SK-N-SH treated with all-trans-retinoic acid at 6 μM for 48 hours (cell line): Measurements from ENCODE around the gene PIGX.

Experiments used
- ATAC-seq: fragments of 200-7000 bp; cut with Tn5 transposase; 3 replicates; pipeline ENCODE4 v1.9.1; 2020; ENCODE audit warnings: mild to moderate bottlenecking, moderate library complexity
- ARNTL ChIP-seq: fragments of 450-650 bp; formaldehyde crosslinking; IDR thresholded peaks from 2 replicates; pipeline ENCODE4 v1.5.0; 2020; ENCODE audit warnings: low read depth, mild to moderate bottlenecking, moderate library complexity, borderline replicate concordance
- BACH2 ChIP-seq: fragments of 250-450 bp; sonication (Bioruptor Pico); IDR thresholded peaks from 2 replicates; pipeline ENCODE4 v1.9.0; 2021; ENCODE audit warnings: mild to moderate bottlenecking, borderline replicate concordance
- CREB5 ChIP-seq: fragments of 250-450 bp; sonication (Bioruptor Pico); IDR thresholded peaks from 2 replicates; pipeline ENCODE4 v1.5.1; 2020; ENCODE audit warnings: low read depth, mild to moderate bottlenecking, moderate library complexity
- CSDC2 ChIP-seq: fragments of 250-450 bp; sonication (Bioruptor Pico); IDR thresholded peaks from 2 replicates; pipeline ENCODE4 v1.5.0; 2020; ENCODE audit warnings: mild to moderate bottlenecking, moderate library complexity
- CSRNP3 ChIP-seq: fragments of 250-450 bp; sonication (Bioruptor Pico); IDR thresholded peaks from 2 replicates; pipeline ENCODE4 v1.5.1; 2021; ENCODE audit warnings: mild to moderate bottlenecking, moderate library complexity
- ESRRG ChIP-seq: fragments of 250-450 bp; sonication (Bioruptor Pico); IDR thresholded peaks from 2 replicates; pipeline ENCODE4 v1.6.1; 2021; ENCODE audit warnings: mild to moderate bottlenecking
- GLIS3 ChIP-seq: fragments of 250-450 bp; sonication (Bioruptor Pico); IDR thresholded peaks from 2 replicates; pipeline ENCODE4 v1.5.0; 2020; ENCODE audit warnings: mild to moderate bottlenecking, moderate library complexity
- ISL1 ChIP-seq: fragments of 250-450 bp; sonication (Bioruptor Pico); IDR thresholded peaks from 2 replicates; pipeline ENCODE4 v2.1.2; 2022; ENCODE audit warnings: mild to moderate bottlenecking, moderate library complexity
- OSR1 ChIP-seq: fragments of 250-450 bp; sonication (Bioruptor Pico); IDR thresholded peaks from 2 replicates; pipeline ENCODE4 v1.8.0; 2022; ENCODE audit warnings: moderate library complexity, mild to moderate bottlenecking, inconsistent platforms
- POU6F1 ChIP-seq: fragments of 250-450 bp; sonication (Bioruptor Pico); IDR thresholded peaks from 2 replicates; pipeline ENCODE4 v1.8.0; 2021; ENCODE audit warnings: low read depth, mild to moderate bottlenecking, moderate library complexity, borderline replicate concordance
- PPARA ChIP-seq: fragments of 250-450 bp; sonication (Bioruptor Pico); IDR thresholded peaks from 2 replicates; pipeline ENCODE4 v1.5.0; 2020; ENCODE audit warnings: mild to moderate bottlenecking, borderline replicate concordance
- RARB ChIP-seq: fragments of 250-450 bp; sonication (Bioruptor Pico); IDR thresholded peaks from 2 replicates; pipeline ENCODE4 v1.8.0; 2021; ENCODE audit warnings: mild to moderate bottlenecking, moderate library complexity
- SNAI2 ChIP-seq: fragments of 250-450 bp; sonication (Bioruptor Pico); IDR thresholded peaks from 2 replicates; pipeline ENCODE4 v1.5.0; 2020; ENCODE audit warnings: mild to moderate bottlenecking, moderate library complexity
- TSHZ2 ChIP-seq: fragments of 250-450 bp; sonication (Bioruptor Pico); IDR thresholded peaks from 2 replicates; pipeline ENCODE4 v1.5.0; 2020; ENCODE audit warnings: mild to moderate bottlenecking, moderate library complexity
- ZC3H10 ChIP-seq: fragments of 250-450 bp; sonication (Bioruptor Pico); IDR thresholded peaks from 2 replicates; pipeline ENCODE4 v1.5.1; 2021; ENCODE audit warnings: mild to moderate bottlenecking, moderate library complexity
- ZFP30 ChIP-seq: fragments of 450-650 bp; formaldehyde crosslinking; IDR thresholded peaks from 2 replicates; pipeline ENCODE4 v1.5.0; 2022; ENCODE audit warnings: mild to moderate bottlenecking, moderate library complexity
- ZNF70 ChIP-seq: fragments of 450-650 bp; formaldehyde crosslinking; IDR thresholded peaks from 2 replicates; pipeline ENCODE4 v1.5.0; 2020; ENCODE audit warnings: mild to moderate bottlenecking, moderate library complexity
- ZNF8 ChIP-seq: fragments of 450-650 bp; formaldehyde crosslinking; IDR thresholded peaks from 2 replicates; pipeline ENCODE4 v1.5.0; 2020; ENCODE audit warnings: mild to moderate bottlenecking, moderate library complexity

The PIGX gene

GRCh38 chr3:196670339-196670738, 41.8 kb upstream of the PIGX start (continued):
- TF ChIP-seq CSRNP3 (CRISPR knock-in tag) (no peak), CSDC2 (CRISPR knock-in tag) (no peak), TSHZ2 (CRISPR knock-in tag) (no peak), ISL1 (CRISPR knock-in tag) (no peak), ESRRG (CRISPR knock-in tag) (no peak)

DNA sequence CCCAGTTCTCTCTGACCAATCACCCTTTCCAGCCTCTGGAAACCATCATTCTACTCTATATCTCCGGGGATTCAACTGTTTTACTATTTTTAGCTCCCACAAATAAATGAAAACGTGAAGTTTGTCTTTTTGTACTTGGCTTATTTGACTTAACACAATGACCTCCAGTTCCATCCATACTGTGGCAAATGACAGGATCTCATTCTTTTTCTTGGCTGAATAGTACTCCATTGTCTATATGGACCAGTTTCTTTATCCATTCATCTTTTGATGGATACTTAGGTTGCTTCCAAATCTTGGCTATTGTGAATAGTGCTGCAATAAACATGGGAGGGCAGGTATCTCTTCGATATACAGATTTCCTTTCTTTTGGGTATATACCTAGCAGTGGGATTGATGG, 38.5 kb upstream of the PIGX start:
- no peak for TF ChIP-seq ISL1 (CRISPR knock-in tag)
- no peak for TF ChIP-seq CREB5
- TF ChIP-seq ZFP30 (CRISPR knock-in tag), result no peak
- no peak for TF ChIP-seq ZNF70 (CRISPR knock-in tag)
- TF ChIP-seq ARNTL (CRISPR knock-in tag), result no peak
- TF ChIP-seq CSRNP3 (CRISPR knock-in tag), result no peak
- no peak for TF ChIP-seq SNAI2 (CRISPR knock-in tag)
- TF ChIP-seq BACH2 (CRISPR knock-in tag), result no peak
- TF ChIP-seq OSR1 (CRISPR knock-in tag), result no peak
- TF ChIP-seq, all 23 proteins: peak for 0
- ATAC-seq, result no peak

DNA sequence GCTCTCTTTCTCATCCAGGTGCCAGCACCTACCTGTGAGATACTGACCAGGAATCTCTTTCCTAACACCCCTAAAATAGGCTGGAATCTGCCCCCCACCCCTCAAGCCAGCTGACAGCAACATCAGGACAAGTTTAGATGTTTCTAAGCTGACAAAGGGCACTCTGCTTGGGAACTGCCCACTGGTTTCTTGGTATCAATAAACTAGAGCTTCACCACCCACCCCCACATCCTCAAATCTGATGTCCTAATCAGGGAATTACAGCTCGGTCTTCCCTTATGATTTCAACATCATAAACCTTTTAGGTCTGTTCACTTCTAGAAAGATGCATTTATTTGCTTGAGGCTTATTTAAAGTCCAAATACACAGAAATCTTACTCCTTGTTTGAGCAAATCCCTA, 34.8 kb upstream of the PIGX start:
- TF ChIP-seq ISL1 (CRISPR knock-in tag), result no peak
- no peak for TF ChIP-seq ESRRG (CRISPR knock-in tag)
- no peak for TF ChIP-seq PPARA (CRISPR knock-in tag)
- no peak for TF ChIP-seq SNAI2 (CRISPR knock-in tag)
- no peak for TF ChIP-seq CSRNP3 (CRISPR knock-in tag)
- TF ChIP-seq POU6F1 (CRISPR knock-in tag), result no peak
- TF ChIP-seq ZC3H10 (CRISPR knock-in tag), result no peak
- no peak for TF ChIP-seq CSDC2 (CRISPR knock-in tag)
- no peak for TF ChIP-seq GLIS3 (CRISPR knock-in tag)
- no peak for TF ChIP-seq TSHZ2 (CRISPR knock-in tag)
- no peak for TF ChIP-seq BACH2 (CRISPR knock-in tag)
- no peak for TF ChIP-seq RARB
- no peak for TF ChIP-seq ZNF8 (CRISPR knock-in tag)
- no peak for TF ChIP-seq ZFP30 (CRISPR knock-in tag)
- ATAC-seq, result no peak
